AG04449 (cell line): ENCODE measurements around the gene PIBF1.

Experiments used
- CTCF ChIA-PET: fragments of 350-600 bp; formaldehyde crosslinking; extraction: SDS; loops from one replicate; lab custom pipeline; 2021; ENCODE audit warnings: antibody characterized with exemption; lab: Yijun Ruan, JAX
- POLR2A ChIA-PET: fragments of 400-600, 350-600 bp; formaldehyde crosslinking; extraction: SDS; loops from one replicate; lab custom pipeline; 2020; ENCODE audit warnings: antibody characterized with exemption, inconsistent platforms; lab: Yijun Ruan, JAX
- DNase-seq: peaks from one replicate; pipeline ENCODE4 v3.0.0-alpha.2; 2010; ENCODE audit warnings: low read depth, low spot score
- H3K4me3 ChIP-seq: 2 replicates; pipeline ENCODE4 v1.5.1; 2011; ENCODE audit warnings: low read depth, mild to moderate bottlenecking, control low read depth, low read length
- TF ChIP-seq, protein P1 (sequence below): IDR thresholded peaks from one replicate; pipeline ENCODE4 v1.5.1; 2011; ENCODE audit warnings: mild to moderate bottlenecking, moderate library complexity, low read length, control low read depth, inconsistent platforms; ENCODE audit not compliant: insufficient read depth; ENCODE audit errors: missing control alignments

Gene PIBF1

DNA sequence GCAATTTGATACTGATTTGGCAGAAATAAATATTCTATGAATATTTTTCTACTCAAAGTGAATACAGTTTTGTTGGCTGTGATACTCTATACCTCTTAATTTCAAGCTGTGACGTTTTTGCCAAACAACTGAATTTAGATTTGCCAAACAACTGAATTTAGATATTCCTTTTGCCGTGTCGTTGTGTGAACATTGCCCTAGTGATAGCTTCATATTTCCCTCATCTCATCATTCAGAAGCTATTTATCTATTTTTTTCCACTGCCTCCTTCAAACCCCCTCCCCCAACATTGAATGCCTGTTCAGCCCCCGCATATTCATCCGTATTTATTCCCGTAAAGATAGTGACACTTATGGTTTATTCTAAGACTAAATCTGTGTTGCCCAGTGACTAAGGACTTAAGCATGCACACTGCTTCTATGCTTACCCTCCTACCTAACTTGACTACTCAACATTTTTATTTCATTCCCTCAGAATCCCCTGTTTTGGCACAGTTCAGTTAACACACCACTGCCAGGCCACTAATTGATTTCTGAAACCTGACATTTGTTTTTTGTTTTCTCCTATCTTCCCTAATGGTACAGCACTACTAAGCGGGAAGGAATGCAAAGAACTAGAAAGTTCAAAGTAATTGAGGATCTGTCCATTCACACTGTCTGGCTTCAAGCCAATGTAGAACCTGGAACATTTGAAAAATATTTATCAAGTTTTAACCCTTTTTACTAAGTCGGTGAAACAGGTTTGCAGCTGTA, 274.1 kb downstream of the PIBF1 start:
- peak; percentile 24 for DNase-seq
- TF ChIP-seq, protein P1, sequence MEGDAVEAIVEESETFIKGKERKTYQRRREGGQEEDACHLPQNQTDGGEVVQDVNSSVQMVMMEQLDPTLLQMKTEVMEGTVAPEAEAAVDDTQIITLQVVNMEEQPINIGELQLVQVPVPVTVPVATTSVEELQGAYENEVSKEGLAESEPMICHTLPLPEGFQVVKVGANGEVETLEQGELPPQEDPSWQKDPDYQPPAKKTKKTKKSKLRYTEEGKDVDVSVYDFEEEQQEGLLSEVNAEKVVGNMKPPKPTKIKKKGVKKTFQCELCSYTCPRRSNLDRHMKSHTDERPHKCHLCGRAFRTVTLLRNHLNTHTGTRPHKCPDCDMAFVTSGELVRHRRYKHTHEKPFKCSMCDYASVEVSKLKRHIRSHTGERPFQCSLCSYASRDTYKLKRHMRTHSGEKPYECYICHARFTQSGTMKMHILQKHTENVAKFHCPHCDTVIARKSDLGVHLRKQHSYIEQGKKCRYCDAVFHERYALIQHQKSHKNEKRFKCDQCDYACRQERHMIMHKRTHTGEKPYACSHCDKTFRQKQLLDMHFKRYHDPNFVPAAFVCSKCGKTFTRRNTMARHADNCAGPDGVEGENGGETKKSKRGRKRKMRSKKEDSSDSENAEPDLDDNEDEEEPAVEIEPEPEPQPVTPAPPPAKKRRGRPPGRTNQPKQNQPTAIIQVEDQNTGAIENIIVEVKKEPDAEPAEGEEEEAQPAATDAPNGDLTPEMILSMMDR, result no peak
- H3K4me3 ChIP-seq, result no peak overlapping the region
- ChIA-PET CTCF (interaction anchor here (1.5 to 2.4 kb wide), 2 partner anchors 21 to 217 kb away, joined by 3 to 8 read pairs; no protein-coding TSS in a partner anchor), POLR2A (no interaction called here)

- H3K4me3 ChIP-seq, result no peak overlapping the region
- POLR2A ChIA-PET, result no interaction called here
- TF ChIP-seq, protein P1, result no peak
- CTCF ChIA-PET, result interaction anchor here (1.5 to 2.4 kb wide), 2 partner anchors 22 to 217 kb away, joined by 3 to 8 read pairs; no protein-coding TSS in a partner anchor
- DNase-seq, result no peak
Observed at GRCh38 chr13:73056565-73056962, 274.6 kb downstream of the PIBF1 start.

DNA sequence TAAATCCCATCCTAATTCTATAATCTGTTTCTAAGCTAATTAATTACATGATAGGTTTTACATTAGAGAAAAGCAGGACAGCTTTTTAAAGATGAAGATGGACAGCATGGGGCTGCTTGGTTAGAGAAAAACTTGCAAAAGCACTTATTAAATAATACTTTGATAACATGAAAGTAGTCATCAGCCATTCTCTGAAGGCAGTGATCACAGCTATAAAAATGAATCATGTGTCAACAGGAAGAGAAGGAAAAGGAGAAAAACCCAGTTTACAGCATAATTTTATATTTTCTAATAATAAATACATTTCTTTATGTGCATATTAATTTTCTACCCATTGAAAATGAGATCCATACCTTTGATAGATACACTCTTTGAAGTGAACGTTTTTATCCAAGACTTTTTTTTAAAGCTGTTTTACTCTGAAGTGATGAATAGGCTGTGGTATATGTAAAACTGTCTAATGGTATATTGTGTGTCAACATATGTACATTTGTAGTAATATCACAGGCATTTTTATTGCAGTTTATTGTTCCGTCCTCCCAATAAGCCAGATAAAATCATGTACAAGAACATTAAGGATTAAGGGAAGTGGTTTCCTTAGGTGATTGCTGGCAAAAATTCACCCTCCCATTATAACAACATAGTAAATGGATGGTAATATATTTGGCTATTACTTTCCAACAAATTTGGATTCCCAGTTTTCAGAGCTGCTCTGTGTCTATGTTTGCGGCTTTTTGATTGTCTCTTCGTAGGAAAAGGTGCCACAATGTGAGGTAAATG, 275.5 kb downstream of the PIBF1 start:
- DNase-seq, result no peak
- ChIA-PET POLR2A (no interaction called here), CTCF (interaction anchor here (1.2 to 2.4 kb wide), 3 partner anchors 23 to 650 kb away, joined by 3 to 8 read pairs (median 3); no protein-coding TSS in a partner anchor)
- TF ChIP-seq, protein P1, result no peak
- no peak overlapping the region for H3K4me3 ChIP-seq

DNA sequence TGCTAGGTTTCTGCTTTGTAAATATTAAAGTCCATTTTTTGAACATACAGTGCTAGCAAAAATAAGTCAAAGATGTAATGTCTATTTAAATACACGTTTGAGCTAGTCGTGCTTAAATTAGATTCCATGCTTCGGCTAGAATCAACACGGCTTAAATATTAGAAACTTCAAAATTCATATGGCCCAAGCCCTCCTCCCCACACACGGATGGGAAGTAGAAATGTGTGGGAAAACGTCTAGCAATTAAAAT, 276.1 kb downstream of the PIBF1 start:
- ChIA-PET POLR2A (interaction anchor here (0.6 to 1.2 kb wide), 3 partner anchors 15 to 889 kb away, joined by 3 to 5 read pairs (median 3); no protein-coding TSS in a partner anchor), CTCF (interaction anchor here (1.0 to 2.4 kb wide), 10 partner anchors 7 to 653 kb away, joined by 3 to 8 read pairs (median 3); no protein-coding TSS in a partner anchor)
- no peak for DNase-seq
- H3K4me3 ChIP-seq, result peak overlapping the region; percentile 64
- TF ChIP-seq, protein P1, result no peak

DNA sequence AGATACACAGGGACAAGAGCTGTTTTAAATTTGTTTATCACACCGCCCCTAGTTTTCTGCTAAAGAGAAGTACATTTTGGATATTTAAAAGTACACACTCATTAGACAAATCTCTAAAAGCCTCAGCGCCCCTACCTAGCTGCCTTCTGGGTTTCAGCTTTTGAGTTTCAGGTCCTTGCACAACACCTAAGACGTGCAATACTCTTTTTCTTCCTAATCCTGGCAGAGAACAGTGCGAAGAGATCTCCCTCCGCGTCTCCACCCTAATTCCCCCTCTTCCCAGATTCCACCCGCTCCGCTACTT, 276.5 kb downstream of the PIBF1 start:
- TF ChIP-seq, protein P1, result no peak
- peak overlapping the region; percentile 64 for H3K4me3 ChIP-seq
- ChIA-PET POLR2A (interaction anchor here (0.6 to 1.2 kb wide), 4 partner anchors 14 to 889 kb away, joined by 3 to 5 read pairs (median 4); no protein-coding TSS in a partner anchor), CTCF (interaction anchor here (1.0 to 2.4 kb wide), 10 partner anchors 8 to 653 kb away, joined by 3 to 8 read pairs (median 3); no protein-coding TSS in a partner anchor)
- no peak for DNase-seq
